Measurements from ENCODE around the gene LSM3. TPM values are rescaled to one million over a fixed set of nuclear protein-coding genes. Genes with fewer than 3 reads are reported as not detected.

The LSM3 gene
- total and polyA plus RNA-seq, 7 experiments from 2014 or later = 6.0 to 26.2 (median 9.4) TPM

DNA sequence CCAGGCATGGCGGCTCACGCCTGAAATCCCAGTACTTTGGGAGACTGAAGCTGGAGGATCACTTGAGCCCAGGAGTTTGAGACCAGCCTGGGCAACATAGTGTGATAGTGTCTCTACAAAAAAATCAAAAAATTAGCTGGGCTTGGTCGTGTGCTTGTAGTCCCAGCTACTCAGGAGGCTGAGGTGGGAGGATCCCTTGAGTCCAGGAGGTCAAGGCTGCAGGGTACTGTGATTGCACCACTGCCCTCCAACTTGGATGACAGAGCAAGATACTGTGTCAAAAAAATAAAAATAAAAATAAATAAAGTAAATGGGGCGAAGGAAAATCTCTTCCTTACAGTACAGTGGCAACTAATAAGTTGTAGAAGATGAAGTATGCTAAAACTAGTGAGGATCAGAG lies 29.6 kb downstream of the LSM3 start:
- H3K4me3 Mint-ChIP-seq = no peak overlapping the region
- H3K27ac ChIP-seq (ENCODE audit: low read depth, low read length) = no peak overlapping the region
- peaks cover 0 to 5% of the 10 kb centered on the region in 2 donors for H3K4me1 ChIP-seq (ENCODE audit: control insufficient read depth in 2 of 2, insufficient read depth in 2 of 2, low read length in 2 of 2)
- ATAC-seq (no peak), DNase-seq (no peak)
- H3K36me3 Mint-ChIP-seq = peaks cover 0 to 3% (median 0%) of the 10 kb centered on the region in 5 donors
- H3K4me3 ChIP-seq (ENCODE audit: low read length) = no peak overlapping the region
- CTCF ChIA-PET = no interaction called here
- no peaks in the 10 kb centered on the region for H3K9me3 ChIP-seq (ENCODE audit: control insufficient read depth in 2 of 3, low read length in 3 of 3)
- no peaks in the 10 kb centered on the region for H3K27me3 Mint-ChIP-seq
- H3K27me3 ChIP-seq (ENCODE audit: control insufficient read depth in 2 of 2, insufficient read depth in 2 of 2, low read length in 2 of 2) = no peaks in the 10 kb centered on the region
- H3K4me1 Mint-ChIP-seq = peaks cover 0 to 10% (median 5%) of the 10 kb centered on the region in 7 donors
- intact Hi-C loops (cut with micrococcal nuclease) = loop anchor here in 1 of 2 donors (10.0 kb wide), 1 partner anchor 717 kb away; no protein-coding TSS in a partner anchor
- H3K27ac Mint-ChIP-seq = no peak overlapping the region
- POLR2A ChIA-PET = no interaction called here
- H3K9me3 Mint-ChIP-seq = no peaks in the 10 kb centered on the region
- no peaks in the 10 kb centered on the region for H3K36me3 ChIP-seq (ENCODE audit: control insufficient read depth in 2 of 3, insufficient read depth in 3 of 3, low read length in 3 of 3)

DNA sequence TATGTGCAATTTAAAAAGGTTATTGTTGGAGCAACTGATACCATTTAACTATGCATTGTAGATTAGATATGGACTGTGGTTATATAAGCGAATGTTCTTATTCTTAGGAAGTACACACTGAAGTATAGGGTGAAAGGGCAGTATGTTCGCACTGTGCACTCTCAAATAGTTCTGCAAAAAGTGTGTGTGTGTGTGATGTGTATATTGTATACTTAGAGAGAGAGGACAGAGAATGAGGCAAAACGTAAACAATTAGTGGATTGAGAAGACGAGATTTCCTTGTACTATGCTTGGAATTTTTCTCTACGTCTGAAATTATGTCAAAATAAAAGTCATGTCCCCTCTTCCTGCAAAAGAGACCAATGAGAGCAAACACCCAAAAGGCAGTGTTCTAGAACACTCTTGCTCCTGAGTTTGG lies 30.4 kb downstream of the LSM3 start:
- peaks cover 0 to 4% (median 0%) of the 10 kb centered on the region in 7 donors for H3K4me1 Mint-ChIP-seq
- H3K4me3 Mint-ChIP-seq = no peak overlapping the region

DNA sequence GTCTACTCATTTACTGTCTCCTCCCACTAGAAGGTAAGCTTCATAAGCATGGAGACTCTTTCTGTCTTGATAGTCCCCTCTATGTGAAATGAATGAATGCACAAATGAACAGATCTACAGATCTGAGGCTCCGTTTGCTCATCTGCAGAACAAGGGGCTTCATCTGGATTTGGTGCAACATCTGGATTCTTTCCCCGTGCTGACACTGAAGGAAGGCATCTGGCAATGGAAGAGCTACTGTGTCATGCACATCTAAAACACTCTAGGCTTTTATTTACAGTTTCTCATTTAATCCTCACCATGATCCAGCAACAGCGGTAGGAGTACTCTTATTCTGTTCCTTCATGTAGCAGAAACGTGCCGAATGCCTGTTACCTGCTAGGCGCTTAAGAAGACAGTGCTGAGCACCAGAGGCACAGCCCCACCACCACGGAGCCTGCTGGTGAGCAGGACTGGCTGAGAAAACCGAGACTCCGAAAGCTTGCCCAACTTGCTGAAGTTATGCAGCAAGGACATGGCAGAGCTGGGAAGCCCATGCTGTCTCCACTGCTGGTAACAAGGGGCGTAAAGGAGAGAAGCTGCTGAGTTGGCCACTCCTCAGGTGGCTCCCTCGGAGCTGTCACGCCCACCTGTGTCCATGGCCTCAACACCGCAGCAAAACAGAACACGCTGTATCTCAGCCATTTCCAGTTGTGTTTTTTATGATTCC lies 31.1 kb downstream of the LSM3 start:
- POLR2A ChIA-PET = no interaction called here
- intact Hi-C loops (cut with micrococcal nuclease) = loop anchor here in 1 of 2 donors (10.0 kb wide), 1 partner anchor 715 kb away; no protein-coding TSS in a partner anchor
- CTCF ChIA-PET = no interaction called here

More for the DNA sequence above, 30.4 kb downstream of the LSM3 start:
- intact Hi-C loops (cut with micrococcal nuclease) = loop anchor here in 1 of 2 donors (10.0 kb wide), 1 partner anchor 716 kb away; no protein-coding TSS in a partner anchor
- Histone ChIP-seq H3K4me3 (ENCODE audit: low read length) (no peak overlapping the region), H3K36me3 (ENCODE audit: control insufficient read depth in 2 of 3, insufficient read depth in 3 of 3, low read length in 3 of 3) (no peaks in the 10 kb centered on the region), H3K9me3 (ENCODE audit: control insufficient read depth in 2 of 3, low read length in 3 of 3) (no peaks in the 10 kb centered on the region), H3K27ac (ENCODE audit: low read depth, low read length) (no peak overlapping the region), H3K4me1 (ENCODE audit: control insufficient read depth in 2 of 2, insufficient read depth in 2 of 2, low read length in 2 of 2) (no peaks in the 10 kb centered on the region), H3K27me3 (ENCODE audit: control insufficient read depth in 2 of 2, insufficient read depth in 2 of 2, low read length in 2 of 2) (no peaks in the 10 kb centered on the region)
- Mint-ChIP-seq H3K9me3 (no peaks in the 10 kb centered on the region), H3K36me3 (peaks cover 0 to 3% (median 0%) of the 10 kb centered on the region in 5 donors), H3K27me3 (no peaks in the 10 kb centered on the region), H3K27ac (no peak overlapping the region)
- no peak for ATAC-seq
- ChIA-PET POLR2A (no interaction called here), CTCF (no interaction called here)
- no peak for DNase-seq

DNA sequence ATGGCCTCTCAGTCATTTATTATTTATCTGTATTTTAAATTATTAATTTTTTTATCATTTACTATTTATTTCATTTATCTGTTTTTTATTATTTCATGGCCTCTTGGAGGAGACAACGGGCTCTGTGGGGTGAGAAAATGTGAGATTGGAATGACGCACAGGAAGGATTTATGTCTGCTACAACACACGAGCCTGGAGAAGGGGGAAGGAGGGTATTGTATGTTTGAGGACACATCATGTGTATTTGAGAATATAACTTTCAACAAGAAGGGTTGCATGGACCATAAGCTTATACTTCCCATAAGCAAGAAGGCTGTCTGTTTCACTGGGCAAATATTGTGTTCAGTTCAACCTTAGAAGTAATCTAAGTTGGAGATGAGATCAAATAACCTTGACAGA lies 31.7 kb downstream of the LSM3 start:
- no peaks in the 10 kb centered on the region for H3K9me3 ChIP-seq (ENCODE audit: control insufficient read depth in 2 of 3, low read length in 3 of 3)
- H3K27ac Mint-ChIP-seq = no peak overlapping the region
- POLR2A ChIA-PET = no interaction called here
- no peak overlapping the region for H3K4me3 ChIP-seq (ENCODE audit: low read length)
- H3K9me3 Mint-ChIP-seq = no peaks in the 10 kb centered on the region
- no peaks in the 10 kb centered on the region for H3K27me3 Mint-ChIP-seq
- intact Hi-C loops (cut with micrococcal nuclease) = no loop called here
- H3K4me3 Mint-ChIP-seq = no peak overlapping the region
- no peaks in the 10 kb centered on the region for H3K27me3 ChIP-seq (ENCODE audit: control insufficient read depth in 2 of 2, insufficient read depth in 2 of 2, low read length in 2 of 2)
- H3K36me3 Mint-ChIP-seq = peaks cover 0 to 3% (median 0%) of the 10 kb centered on the region in 5 donors
- CTCF ChIA-PET = no interaction called here
- no peaks in the 10 kb centered on the region for H3K36me3 ChIP-seq (ENCODE audit: control insufficient read depth in 2 of 3, insufficient read depth in 3 of 3, low read length in 3 of 3)
- no peak for DNase-seq
- peaks cover 0 to 4% (median 0%) of the 10 kb centered on the region in 7 donors for H3K4me1 Mint-ChIP-seq
- H3K4me1 ChIP-seq (ENCODE audit: control insufficient read depth in 2 of 2, insufficient read depth in 2 of 2, low read length in 2 of 2) = no peaks in the 10 kb centered on the region
- H3K27ac ChIP-seq (ENCODE audit: low read depth, low read length) = no peak overlapping the region
- ATAC-seq = no peak

More for the DNA sequence above, 31.1 kb downstream of the LSM3 start:
- Histone ChIP-seq H3K9me3 (ENCODE audit: control insufficient read depth in 2 of 3, low read length in 3 of 3) (no peaks in the 10 kb centered on the region), H3K36me3 (ENCODE audit: control insufficient read depth in 2 of 3, insufficient read depth in 3 of 3, low read length in 3 of 3) (no peaks in the 10 kb centered on the region), H3K4me1 (ENCODE audit: control insufficient read depth in 2 of 2, insufficient read depth in 2 of 2, low read length in 2 of 2) (no peaks in the 10 kb centered on the region), H3K4me3 (ENCODE audit: low read length) (no peak overlapping the region), H3K27ac (ENCODE audit: low read depth, low read length) (no peak overlapping the region), H3K27me3 (ENCODE audit: control insufficient read depth in 2 of 2, insufficient read depth in 2 of 2, low read length in 2 of 2) (no peaks in the 10 kb centered on the region)
- Mint-ChIP-seq H3K27ac (no peak overlapping the region), H3K9me3 (no peaks in the 10 kb centered on the region), H3K4me3 (no peak overlapping the region), H3K36me3 (peaks cover 0 to 3% (median 0%) of the 10 kb centered on the region in 5 donors), H3K4me1 (peaks cover 0 to 4% (median 0%) of the 10 kb centered on the region in 7 donors), H3K27me3 (no peaks in the 10 kb centered on the region)
- DNase-seq = no peak
- no peak for ATAC-seq

DNA sequence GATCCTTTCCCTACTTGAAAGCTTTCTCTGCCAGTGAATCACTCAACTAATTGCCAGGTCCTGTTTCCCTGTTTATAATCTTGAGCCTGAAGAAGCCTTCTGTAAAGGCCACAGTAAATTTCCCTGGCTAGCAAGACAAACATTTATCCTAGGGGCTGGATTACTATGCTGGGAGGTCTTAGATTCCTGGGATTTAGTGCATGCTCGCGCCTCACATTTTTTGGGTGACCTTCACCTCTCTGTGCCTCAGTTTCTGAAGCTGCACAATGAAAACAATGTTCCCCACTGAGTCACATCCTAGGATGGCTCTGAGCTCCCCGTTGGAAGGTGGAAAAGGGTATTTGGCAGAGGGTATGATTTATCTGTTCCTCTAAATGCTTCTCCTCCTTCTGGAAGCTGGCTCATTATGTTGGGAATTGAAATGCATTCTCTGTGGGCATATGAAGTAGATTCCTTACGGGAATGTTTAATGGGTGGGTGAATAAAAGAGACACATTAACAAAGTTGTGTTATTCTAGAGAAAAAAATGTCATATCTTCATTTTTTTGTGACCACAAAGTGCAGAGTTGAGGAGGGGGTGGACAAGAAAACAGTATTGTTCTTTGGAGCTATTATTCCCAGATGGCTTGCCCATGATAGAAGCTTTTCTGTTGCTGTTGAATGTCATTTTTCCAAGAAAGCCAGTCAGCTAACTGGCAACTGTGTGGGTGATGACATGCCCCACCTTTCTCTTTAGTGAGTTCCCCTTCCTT lies 32.4 kb downstream of the LSM3 start:
- no peak overlapping the region for H3K4me3 Mint-ChIP-seq
- H3K9me3 Mint-ChIP-seq = no peaks in the 10 kb centered on the region
- DNase-seq = no peak
- ATAC-seq = no peak
- no peaks in the 10 kb centered on the region for H3K9me3 ChIP-seq (ENCODE audit: control insufficient read depth in 2 of 3, low read length in 3 of 3)
- no peak overlapping the region for H3K4me3 ChIP-seq (ENCODE audit: low read length)
- H3K27me3 ChIP-seq (ENCODE audit: control insufficient read depth in 2 of 2, insufficient read depth in 2 of 2, low read length in 2 of 2) = no peaks in the 10 kb centered on the region
- H3K4me1 ChIP-seq (ENCODE audit: control insufficient read depth in 2 of 2, insufficient read depth in 2 of 2, low read length in 2 of 2) = no peaks in the 10 kb centered on the region
- H3K27ac ChIP-seq (ENCODE audit: low read depth, low read length) = no peak overlapping the region
- H3K27ac Mint-ChIP-seq = no peak overlapping the region
- H3K36me3 Mint-ChIP-seq = peaks cover 0 to 3% (median 0%) of the 10 kb centered on the region in 5 donors
- ChIA-PET CTCF (interaction anchor here (0.9 to 2.6 kb wide), 2 partner anchors 7 to 12 kb away, joined by 3 to 16 read pairs; no protein-coding TSS in a partner anchor), POLR2A (no interaction called here)
- no peaks in the 10 kb centered on the region for H3K36me3 ChIP-seq (ENCODE audit: control insufficient read depth in 2 of 3, insufficient read depth in 3 of 3, low read length in 3 of 3)
- H3K4me1 Mint-ChIP-seq = peaks cover 0 to 4% (median 0%) of the 10 kb centered on the region in 7 donors
- intact Hi-C loops (cut with micrococcal nuclease) = no loop called here
- H3K27me3 Mint-ChIP-seq = no peaks in the 10 kb centered on the region

DNA sequence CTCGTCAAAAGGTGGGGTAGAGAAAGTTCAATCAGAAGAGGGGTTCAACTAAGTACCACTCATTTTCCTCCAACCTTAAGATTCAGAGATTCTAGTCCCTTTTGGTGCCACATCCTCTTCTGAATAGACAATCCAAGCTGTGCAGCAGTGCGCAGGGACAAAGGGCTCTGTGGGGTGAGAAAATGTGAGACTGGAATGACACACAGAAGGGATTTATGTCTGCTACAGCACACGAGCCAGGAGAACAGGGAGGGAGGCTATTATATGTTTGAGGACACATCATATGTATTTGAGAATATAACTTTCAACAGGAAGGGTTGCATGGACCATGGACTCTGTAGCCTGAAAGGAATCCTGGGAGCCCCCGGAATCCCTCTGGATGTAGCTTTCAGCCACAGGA lies 33.0 kb downstream of the LSM3 start:
- ATAC-seq = no peak
- Histone ChIP-seq H3K4me3 (ENCODE audit: low read length) (no peak overlapping the region), H3K9me3 (ENCODE audit: control insufficient read depth in 2 of 3, low read length in 3 of 3) (no peaks in the 10 kb centered on the region), H3K4me1 (ENCODE audit: control insufficient read depth in 2 of 2, insufficient read depth in 2 of 2, low read length in 2 of 2) (no peaks in the 10 kb centered on the region), H3K36me3 (ENCODE audit: control insufficient read depth in 2 of 3, insufficient read depth in 3 of 3, low read length in 3 of 3) (no peaks in the 10 kb centered on the region), H3K27ac (ENCODE audit: low read depth, low read length) (no peak overlapping the region), H3K27me3 (ENCODE audit: control insufficient read depth in 2 of 2, insufficient read depth in 2 of 2, low read length in 2 of 2) (no peaks in the 10 kb centered on the region)
- intact Hi-C loops (cut with micrococcal nuclease) = no loop called here
- ChIA-PET CTCF (interaction anchor here (0.9 to 2.6 kb wide), 2 partner anchors 8 to 12 kb away, joined by 3 to 16 read pairs; no protein-coding TSS in a partner anchor), POLR2A (no interaction called here)
- no peaks in the 10 kb centered on the region for H3K27me3 Mint-ChIP-seq
- H3K27ac Mint-ChIP-seq = no peak overlapping the region
- H3K4me1 Mint-ChIP-seq = peaks cover 0 to 5% (median 2%) of the 10 kb centered on the region in 7 donors
- no peak overlapping the region for H3K4me3 Mint-ChIP-seq
- no peak for DNase-seq
- peaks cover 0 to 3% (median 0%) of the 10 kb centered on the region in 5 donors for H3K36me3 Mint-ChIP-seq
- no peaks in the 10 kb centered on the region for H3K9me3 Mint-ChIP-seq
